DMS153 treated with DMSO at 0.1 percent for 48 hours (cell line): Measurements from ENCODE around the gene NTHL1.

ENCODE experiments used
- DNase-seq: peaks from one replicate; lab custom pipeline; 2025; ENCODE audit not compliant: unreplicated experiment; lab: John Stamatoyannopoulos, UW

NTHL1 gene

GRCh38 chr16:1998360-1998835, 49.2 kb downstream of the NTHL1 start:
- no peak for DNase-seq

DNA sequence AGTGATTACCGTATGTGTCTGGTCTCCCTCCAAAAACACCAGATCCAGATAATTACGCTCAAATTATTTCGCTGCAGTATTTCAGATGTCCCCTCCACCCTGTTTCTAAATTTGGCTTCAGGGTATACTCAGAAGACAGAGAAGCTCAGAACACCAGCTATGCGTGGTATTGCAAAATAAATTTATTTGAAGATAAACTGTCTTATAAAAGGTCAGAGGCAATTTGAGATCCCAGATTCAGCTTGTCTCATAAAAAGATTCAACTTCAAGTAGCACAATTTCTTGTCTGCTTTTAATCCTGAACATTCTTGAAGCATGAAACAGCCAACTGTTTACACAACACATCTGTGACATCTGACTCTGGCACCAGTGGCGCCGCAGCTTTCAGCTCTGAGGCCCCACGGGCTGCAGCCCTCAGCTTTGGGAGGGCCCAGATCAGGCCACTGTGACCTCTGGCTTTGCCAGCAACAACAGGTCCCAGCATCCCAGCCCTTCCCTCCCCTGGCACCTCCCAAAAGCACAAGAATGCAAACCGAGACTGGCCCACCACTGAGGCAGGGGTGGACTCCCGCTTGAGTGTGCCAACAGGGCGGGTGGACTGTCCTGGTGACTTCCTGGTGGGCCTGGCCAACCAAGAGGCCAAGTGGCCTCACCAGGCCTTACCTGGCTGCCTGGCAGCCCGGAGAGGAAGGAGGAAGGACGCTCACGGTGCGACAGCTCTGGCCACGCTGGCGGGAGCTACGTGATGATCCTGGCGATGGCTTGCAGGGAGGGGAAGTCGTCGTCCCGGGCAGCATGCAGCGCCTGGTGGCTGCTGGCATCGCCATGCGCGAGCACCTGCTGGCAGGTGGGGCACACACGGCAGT, 49.9 kb downstream of the NTHL1 start:
- DNase-seq: no peak

DNA sequence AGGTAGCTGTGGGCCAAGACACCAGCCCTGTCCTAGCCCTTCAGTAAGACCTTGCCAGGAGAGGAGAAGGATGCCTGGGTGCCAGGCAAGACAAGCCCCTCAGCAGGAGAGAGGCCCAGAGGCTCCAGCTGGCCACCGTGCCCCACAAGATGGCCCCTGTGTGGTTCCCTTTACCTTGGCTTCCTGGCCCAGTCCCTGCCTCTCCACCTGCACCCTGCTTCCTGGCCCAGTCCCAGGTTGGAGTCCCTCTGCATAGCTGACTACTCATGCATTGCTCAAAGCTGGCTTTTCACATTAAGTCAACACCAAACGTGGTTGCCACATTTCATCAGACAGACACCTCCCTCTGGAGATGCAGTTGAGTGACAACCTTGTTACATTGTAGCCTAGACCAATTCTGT, 53.9 kb downstream of the NTHL1 start:
- no peak for DNase-seq

DNA sequence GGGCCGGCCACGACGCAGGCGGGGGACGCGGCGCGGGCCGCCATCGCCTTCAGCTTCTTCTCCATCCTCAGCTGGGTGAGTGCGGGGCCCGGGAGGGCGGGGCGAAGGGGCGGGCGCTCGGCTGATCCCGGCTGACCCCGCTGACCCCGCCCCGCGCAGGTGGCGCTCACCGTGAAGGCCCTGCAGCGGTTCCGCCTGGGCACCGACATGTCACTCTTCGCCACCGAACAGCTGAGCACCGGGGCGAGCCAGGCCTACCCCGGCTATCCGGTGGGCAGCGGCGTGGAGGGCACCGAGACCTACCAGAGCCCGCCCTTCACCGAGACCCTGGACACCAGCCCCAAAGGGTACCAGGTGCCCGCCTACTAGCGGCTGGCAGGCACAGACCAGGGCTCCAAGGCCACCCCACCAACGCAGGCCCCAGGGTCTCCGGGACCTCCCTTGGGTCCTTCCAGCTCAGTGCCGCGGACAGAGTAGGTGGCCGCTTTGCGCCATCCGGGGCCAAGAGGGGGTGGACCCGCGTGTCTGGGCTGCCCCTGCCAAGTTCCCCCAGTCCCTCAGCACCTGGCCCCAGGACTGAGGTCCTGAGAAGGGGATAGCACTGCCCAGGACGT, 54.8 kb downstream of the NTHL1 start:
- DNase-seq: no peak

GRCh38 chr16:1991948-1992703, 55.5 kb downstream of the NTHL1 start:
- DNase-seq: no peak

DNA sequence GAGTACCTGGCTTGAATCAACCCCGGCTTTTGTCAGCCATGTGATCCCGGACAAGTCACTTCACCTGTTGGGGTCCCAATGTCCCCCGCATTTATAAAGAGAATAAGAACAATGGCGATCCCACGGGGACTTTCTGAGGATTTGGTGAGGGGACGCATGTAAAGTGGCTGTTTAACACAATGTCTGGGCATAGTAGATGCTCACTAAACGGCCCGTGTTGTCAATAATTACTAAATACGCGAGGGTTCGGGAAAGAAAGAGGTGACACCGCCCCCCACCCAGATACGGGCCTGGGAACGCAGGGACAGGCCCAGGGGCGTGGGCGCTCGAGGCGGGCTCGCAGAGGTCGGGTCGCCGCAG, 56.1 kb downstream of the NTHL1 start:
- no peak for DNase-seq

GRCh38 chr16:1991135-1991551, 56.5 kb downstream of the NTHL1 start:
- no peak for DNase-seq

- no peak for DNase-seq
These were observed 57.1 kb downstream of the NTHL1 start for GRCh38 chr16:1990351-1991134.

- DNase-seq: no peak
These were observed 57.6 kb downstream of the NTHL1 start for GRCh38 chr16:1990101-1990350.
